Measurements from ENCODE around the gene MILR1. TPM values are rescaled to one million over a fixed set of nuclear protein-coding genes. Genes with fewer than 3 reads are reported as not detected.
"Not testable (repeated sequence)": the region's sequence is repeated elsewhere in the genome, so short reads cannot be mapped to it uniquely, and the experiment has no call there.

Gene MILR1
- total RNA-seq, 1 experiment from 2014 or later = 1.4 TPM

DNA sequence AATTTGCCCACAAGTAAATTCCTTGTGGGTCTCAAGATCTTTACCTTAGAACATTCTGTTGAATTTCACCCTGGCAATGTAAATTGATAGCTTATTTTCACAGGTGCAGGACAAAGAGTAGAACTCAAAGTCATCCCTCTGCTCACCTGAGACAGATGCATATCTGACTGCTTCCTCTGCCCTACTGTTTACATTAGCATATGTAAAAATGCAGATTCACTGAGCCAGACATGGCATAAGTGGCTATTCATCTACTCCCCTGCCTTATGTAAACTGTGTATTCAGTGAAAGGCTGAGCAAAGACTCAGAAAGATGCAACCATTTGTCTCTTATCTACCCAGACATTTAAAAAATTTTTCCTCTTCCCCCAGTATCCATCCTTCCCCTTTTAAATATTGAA is 22.3 kb upstream of the MILR1 start:
- no peak for DNase-seq (ENCODE audit: low spot score)

DNA sequence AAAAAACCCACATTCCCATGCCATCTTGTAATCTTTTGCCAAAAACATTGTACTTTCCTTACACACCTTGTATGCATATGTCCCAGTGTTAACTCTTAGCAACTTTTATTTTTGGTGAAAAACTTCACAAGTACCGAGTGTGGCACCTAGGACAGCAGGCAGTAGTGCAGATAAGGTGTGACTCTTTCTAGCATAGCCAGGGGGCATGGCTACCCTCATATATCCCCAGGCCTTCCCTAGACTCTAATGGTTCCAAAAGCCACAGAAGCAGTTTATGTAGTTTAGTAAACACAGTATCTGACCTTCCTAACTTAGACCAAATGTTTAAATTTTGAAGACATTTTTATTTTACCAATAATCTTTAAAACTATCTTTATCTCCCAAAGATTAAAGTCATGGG is 20.5 kb upstream of the MILR1 start:
- no peak for DNase-seq (ENCODE audit: low spot score)

DNA sequence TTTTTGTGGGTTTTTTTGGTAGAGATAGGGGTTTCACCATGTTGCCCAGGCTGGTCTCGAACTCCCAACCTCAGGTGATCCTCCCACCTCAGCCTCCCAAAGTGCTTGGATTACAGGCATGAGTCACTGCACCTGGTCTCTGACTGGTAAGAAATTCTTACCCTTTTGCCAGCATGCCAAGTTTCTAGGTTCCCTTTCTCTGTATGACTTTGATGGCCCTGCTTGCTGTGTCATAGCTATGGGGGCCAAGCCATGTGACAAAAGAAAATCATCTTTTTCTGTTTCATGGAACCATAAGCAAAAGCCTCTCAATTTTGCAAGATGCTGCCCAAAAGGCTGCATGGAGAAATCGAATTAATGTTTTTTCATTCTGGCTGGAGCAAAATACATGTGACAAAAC is 18.9 kb upstream of the MILR1 start:
- DNase-seq (ENCODE audit: low spot score) = not testable (repeated sequence)

DNA sequence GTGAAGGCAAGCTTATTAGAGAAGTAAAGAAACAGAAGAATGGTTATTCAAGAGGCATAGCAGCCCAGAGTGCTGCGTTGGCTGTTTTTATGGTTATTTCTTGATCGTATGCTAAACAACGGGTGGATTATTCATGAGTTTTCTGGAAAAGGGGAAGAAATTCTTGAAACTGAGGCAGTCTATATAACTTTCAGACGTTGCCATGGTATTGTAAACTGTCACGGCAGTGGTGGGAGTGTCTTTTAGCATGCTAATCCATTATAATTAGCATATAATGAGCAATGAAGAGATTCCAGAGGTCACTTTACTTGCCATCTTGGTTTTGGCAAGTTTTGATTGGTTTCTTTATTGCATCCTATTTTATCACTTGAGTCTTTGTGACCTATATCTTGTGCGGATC is 17.4 kb upstream of the MILR1 start:
- no peak for DNase-seq (ENCODE audit: low spot score)

DNA sequence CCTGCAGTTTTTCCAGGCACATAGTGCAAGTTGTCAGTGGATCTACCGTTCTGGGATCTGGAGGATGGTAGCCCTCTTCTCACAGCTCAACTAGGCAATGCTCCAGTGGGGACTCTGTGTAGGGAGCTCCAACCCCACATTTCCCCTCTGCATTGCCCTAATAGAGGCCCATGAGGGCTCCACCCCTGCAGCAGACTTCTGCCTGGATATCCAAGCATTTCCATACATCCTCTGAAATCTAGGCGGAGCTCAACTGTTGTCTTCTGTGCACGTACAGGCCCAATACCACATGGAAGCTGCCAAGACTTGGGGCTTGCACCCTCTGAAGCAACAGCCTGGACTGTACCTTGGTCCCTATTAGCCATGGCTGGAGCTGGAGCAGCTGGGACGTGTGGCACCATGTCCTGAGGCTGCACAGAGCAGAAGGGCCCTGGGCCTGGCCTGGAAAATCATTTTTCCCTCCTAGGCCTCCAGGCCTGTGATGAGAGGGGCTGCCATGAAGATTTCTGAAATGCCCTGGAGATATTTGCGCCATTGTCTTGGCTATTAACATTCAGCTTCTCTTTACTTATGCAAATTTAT is 10.9 kb upstream of the MILR1 start:
- DNase-seq (ENCODE audit: low spot score) = no peak

DNA sequence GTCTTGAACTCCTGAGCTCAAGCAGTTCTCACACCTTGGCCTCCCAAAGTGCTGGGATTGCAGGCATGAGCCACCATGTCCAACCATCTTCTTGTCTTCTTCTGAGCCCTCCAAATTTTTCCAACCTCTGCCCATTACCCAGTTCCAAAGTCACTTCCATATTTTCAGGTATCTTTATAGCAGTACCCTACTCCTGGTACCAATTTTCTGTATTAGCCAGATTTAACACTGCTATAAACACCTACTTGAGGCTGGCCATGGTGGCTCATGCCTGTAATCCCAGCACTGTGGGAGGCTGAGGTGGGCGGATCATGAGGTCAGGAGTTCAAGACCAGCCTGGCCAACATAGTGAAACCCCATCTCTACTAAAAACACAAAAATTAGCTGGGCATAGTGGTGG is 9.4 kb upstream of the MILR1 start:
- DNase-seq (ENCODE audit: low spot score) = not testable (repeated sequence)

DNA sequence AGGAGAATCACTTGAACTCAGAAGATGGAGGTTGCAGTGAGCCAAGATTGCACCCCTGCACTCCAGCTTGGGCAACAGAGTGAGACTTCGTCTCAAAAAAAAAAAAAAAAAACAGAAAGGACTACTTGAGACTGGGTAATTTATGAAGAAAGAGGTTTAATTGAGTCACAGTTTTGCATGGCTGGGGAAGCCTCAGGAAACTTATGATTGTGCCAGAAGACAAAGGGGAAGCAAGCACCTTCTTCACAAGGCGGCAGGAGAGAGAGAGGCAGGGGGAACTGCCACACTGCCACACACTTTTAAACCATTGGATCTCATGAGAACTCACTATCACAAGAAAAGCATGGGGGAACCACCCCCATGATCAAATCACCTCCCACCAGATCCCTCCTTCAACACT is 9.0 kb upstream of the MILR1 start:
- no peak for DNase-seq (ENCODE audit: low spot score)

DNA sequence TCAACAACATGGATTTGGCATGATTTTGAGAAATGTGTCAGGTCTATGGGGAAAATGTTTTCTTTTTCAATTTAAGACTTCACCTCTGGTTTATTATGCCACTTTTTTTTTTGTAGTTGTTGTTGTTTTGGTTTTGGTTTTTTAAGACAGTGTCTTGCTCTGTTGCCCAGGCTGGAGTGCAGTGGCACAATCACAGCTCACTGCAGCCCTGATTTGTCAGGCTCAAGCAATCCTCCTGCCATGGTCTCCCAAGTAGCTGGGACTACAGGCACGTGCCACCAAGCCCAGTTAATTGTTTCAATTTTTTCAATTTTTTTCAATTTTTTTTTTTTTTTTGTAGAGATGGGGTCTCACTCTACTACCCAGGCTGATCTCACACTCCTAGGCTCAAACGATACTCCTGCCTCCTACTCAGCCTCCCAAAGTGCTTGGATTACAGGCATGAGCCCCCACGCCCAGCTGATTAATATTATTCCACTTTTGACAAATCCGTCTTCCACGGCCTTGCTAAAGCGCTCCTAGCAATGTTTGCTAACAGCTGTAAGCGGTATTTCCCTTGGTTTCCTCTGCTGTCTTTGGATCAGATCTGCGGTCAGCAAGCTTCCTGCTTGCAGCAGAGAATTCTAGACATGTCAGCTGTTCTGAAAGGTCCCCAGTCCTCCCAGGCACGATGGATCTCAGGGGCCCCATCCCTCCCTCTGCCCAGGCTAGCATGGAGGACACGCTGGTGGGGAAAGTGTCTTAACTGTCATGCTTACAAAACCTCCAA is 7.0 kb upstream of the MILR1 start:
- DNase-seq (ENCODE audit: low spot score) = peak; percentile 68

DNA sequence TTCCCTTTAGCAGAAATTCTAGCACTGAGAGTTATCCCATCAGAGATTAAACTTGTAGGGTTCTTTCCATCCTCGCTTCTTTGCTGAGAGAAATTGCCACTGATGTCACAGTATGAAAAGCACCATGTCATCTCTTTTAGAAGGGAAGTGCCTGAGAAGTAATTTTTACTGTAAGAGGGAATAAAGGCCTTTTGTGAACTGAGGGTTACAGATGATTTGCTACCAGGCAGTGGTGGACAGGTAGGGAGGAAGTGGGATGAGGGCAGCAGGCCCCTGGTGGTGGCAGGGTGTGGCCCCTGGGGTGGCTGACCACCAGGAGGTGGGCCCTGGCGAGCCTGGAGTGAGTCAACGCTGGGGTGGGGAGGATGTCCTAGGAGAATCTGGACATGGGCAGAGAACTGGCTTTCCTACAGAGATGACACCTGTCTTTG is 6.4 kb upstream of the MILR1 start:
- peak; percentile 61 for DNase-seq (ENCODE audit: low spot score)

DNA sequence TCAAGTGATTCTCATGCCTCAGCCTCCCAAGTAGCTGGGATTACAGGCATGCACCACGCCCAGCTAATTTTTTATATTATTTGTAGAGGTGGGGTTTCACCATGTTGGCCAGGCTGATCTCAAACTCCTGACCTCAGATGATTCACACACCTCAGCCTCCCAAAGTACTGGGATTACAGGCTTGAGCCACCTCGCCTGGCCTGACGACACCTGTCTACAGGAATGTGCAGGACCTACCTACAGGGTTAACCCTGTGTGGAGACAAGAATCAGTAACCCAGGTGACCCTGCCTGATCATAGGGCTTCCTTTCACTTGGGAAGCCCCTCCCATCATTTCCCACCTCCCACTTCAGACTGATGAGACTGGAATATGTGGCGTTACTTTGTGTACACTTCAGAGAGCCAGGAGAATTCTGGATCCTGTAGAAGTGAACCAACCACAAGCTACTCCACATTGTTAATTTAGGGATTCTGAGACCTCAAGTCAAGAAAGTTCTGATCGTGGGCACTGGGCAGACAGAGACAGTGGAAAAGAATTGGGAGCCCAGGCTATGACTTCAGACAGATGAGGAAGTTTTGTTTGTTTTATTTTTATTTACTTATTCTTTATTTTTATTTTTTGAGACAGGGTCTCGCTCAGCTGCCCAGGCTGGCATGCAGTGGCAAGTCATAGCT is 5.7 kb upstream of the MILR1 start:
- peak; percentile 38 for DNase-seq (ENCODE audit: low spot score)

DNA sequence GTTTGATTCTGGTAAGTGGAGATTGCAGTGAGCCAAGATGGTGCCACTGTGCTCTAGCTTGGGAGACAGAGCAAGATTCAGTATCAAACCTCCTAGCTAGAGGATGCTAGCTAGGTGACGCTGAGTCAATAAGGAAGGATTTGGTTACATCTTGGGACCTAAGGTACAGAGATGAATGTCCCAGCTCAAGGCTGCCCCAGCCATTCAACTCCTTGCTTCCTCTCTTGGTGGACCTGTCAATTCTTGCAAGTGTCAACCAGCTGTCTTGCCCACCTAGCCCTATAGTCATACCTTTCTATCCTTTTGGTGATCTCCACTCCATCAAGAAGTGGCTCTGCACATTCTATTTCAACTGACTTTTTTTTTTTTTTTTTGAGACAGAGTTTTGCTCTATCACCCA is 1.4 kb upstream of the MILR1 start:
- DNase-seq (ENCODE audit: low spot score) = no peak

DNA sequence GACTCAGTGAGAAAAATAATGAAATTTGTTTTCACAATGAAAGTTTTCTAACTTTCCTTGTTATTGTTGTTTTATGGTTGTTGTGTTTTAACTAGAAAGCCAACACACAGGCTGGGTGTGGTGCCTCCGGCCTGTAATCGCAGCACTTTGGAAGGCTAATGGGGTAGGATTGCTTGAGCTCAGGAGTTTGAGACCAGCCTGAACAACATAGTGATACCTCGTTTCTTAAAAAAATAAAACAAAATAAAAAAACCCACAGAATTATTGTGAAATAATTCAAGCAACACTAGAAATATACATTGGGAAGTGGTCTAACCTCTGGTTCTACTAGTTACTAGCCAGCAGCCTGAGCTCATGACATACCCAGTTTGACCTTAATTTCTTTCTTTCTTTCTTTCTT is 630 bp downstream of the MILR1 start:
- DNase-seq (ENCODE audit: low spot score) = no peak

DNA sequence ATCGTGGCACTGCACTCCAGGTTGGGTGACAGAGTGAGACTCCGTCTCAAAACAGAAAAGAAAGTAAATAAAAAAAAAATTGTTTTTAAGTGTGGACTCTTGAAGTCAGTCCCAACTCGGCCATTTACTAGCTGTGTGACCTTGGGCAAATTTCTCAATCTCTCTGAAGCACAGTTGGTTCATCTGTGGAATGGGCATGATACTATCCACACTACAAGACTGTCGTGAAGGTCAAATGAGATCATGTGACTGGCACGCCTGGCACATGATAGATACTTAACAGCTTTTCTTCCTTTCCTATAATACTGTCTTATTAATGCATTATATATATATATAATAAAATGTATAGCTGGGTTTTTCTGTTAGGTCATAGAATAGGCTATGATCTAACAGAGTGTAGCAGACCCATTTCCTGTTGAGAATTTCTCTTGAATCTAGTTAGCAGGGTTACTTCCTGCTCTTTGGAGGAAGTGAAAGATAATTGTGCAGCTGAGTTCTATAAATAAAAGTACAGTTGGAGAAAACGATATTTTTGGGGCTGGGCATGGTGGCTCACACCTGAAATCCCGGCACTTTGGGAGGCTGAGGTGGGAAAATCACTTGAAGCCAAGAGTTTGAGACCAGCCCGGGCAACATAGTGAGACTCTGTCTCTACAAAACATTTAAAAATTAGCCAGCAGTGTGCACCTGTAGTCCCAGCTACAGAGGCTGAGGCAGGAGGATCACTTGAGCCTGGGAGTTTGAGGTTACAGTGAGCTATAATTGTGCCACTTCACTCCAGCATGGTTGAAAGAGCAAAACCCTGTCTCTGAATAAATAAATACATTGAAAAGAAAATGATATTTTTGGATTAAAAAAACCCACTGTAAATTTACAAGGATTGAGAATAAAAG is 7.3 kb downstream of the MILR1 start:
- peak; percentile 26 for DNase-seq (ENCODE audit: low spot score)

DNA sequence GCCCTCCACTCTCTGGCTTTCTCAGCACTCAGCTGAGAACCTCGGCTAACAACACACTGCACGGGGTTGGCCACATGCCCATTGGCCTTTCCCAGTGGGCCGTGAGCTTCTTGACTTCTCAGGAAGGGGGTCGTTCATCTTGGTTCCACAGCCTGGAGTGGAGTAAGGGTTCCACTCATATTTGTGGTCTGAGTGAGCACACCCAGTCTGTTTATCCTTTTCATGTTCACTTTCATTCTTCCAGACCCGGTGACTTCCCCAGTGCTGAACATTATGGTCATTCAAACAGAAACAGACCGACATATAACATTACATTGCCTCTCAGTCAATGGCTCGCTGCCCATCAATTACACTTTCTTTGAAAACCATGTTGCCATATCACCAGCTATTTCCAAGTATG is 8.2 kb downstream of the MILR1 start:
- DNase-seq (ENCODE audit: low spot score) = no peak

DNA sequence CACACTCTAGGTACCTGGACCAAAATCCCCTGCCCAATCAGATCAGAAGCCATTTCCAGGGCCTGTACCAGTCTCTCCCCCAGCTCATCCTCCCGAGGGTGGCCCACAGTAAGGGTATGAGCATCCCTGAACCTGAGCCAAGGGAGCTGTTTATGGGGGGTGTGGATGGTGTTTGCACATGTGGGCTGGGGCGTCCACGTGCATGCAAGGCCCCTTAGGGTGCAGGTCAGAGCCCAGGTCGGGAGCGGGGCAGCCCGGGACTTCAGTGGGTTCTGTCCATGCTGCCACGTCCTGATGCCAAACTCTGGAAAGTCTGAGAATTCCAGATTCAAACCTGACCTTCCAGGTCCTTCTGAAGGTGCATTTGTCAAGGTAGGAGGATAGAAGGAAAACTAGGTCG is 9.8 kb downstream of the MILR1 start:
- no peak for DNase-seq (ENCODE audit: low spot score)

DNA sequence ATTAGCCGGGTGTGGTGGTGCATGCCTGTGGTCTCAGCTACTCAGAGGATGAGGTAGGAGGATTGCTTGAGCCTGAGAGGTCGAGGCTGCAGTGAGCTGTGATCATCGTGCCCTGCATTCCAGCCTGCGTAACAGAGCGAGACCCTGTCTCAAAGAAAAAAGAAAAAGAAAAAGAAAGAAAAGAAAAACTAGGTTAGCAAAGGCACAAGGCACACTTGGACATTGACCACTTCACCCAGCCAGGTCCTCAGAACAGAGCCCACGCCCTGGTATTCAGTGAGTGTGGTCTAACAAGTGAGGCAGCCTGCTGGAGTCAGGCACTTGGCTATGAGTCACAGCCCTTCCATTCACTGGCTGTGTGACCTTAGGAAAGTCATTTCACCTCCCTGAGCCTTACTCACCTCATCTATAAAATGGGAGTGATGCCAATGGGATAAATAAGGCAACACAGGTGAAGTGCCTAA is 10.4 kb downstream of the MILR1 start:
- DNase-seq (ENCODE audit: low spot score) = peak; percentile 54

DNA sequence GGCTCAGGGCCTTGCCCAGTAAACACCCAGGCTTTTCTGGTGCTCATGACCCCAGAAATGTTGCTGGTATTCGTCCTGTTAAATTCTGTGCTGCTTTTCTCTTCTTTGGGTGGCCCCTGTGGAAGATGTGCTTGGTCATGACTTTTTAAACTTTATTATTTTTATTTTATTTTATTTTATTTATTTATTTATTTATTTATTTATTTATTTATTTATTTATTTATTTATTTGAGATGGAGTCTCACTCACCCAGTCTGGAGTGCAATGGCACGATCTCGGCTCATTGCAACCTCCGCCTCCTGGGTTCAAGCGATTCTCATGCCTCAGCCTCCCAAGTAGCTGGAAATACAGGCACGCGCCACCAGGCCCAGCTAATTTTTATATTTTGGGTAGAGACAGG is 10.9 kb downstream of the MILR1 start:
- not testable (repeated sequence) for DNase-seq (ENCODE audit: low spot score)

DNA sequence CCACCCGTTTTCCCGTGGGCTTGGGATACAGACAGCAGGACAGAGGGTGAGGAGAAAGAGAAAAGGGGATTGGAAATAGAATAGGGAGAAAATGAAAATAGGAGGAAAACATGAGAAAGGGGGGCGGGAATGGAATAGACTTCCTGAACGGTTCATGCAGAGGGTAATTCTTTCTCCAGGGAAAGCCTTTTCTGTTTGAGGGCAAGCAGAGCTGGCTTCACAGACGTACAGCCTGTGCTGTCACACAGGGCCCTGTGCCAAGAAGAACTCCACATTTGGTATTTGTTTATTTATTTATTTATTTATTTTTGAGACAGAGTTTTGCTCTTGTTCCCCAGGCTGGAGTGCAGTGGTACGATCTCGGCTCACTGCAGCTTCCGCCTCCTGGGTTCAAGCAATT is 12.0 kb downstream of the MILR1 start:
- DNase-seq (ENCODE audit: low spot score) = no peak

DNA sequence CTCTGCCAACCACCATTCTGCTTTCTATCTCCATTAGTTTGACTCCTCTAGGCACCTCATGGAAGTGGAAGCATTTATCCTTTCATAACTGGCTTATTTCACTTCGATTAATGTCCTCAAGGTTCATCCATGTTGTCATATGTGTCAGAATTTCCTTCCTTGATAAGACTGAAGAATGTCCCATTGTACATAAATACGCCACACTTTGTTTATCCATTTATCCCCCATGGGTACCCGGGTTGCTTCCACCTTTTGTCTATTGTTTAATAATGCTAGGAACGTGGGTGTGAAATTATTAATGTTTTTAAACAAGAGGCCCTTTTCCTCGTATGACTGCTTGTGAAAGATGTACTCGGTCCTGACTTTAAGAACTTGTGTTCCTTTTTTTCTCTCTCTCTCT is 12.9 kb downstream of the MILR1 start:
- no peak for DNase-seq (ENCODE audit: low spot score)

DNA sequence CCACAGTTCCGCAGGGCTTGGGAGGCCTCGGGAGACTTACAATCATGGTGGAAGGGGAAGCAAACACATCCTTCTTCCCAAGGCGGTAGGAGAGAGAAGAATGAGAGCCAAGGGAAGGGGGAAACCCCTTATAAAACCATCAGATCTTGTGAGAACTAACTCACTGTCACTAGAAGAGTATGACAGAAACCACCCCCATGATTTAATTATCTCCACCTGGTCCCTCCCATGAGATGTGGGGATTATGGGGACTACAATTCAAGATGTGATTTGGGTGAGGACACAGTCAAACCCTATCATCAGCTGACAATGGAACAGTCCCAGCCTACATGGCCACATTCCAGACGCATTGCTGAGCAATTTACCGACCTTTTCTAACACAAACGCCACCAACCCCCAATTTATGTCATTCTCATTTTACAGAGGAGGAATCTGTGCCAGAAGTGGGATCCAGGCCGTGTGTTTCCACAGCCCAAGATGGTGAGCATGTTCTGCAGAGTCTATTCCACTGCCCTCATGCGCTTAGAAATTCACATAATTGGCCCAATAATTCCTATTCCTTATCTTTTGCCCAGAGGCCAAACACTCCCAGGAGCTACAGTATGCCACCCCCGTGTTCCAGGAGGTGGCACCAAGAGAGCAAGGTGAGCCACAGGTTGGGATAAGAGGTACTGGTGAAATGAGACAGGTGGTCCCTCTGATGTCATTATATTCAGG is 17.3 kb downstream of the MILR1 start:
- DNase-seq (ENCODE audit: low spot score) = no peak

DNA sequence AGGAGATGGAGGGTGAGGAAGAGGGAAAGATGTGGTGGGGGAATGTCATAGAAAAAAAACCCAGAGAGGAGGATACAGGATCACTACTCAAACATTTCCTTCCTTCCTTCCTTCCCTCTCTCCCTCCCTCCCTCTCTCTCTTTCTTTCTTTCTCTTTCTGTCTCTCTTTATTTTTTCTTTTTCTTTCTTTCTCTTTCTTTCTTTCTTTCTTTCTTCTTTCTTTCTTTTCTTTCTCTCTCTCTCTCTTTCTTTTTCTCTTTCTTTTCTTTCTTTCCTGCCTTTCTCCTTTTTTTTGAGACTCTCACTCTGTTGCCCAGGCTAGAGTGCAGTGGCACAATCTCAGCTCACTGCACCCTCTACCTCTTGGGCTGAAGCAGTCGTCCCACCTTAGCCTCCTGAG is 17.9 kb downstream of the MILR1 start:
- DNase-seq (ENCODE audit: low spot score) = not testable (repeated sequence)
